Panc1 (cell line): ENCODE data around the gene ZNF609.

Experiments
- POLR2AphosphoS5 ChIP-seq: IDR thresholded peaks from 2 replicates; pipeline ENCODE4 v1.6.1; 2012; ENCODE audit warnings: mild to moderate bottlenecking, low read depth, low read length, moderate library complexity
- REST ChIP-seq, 2 experiments: IDR thresholded peaks; 2 replicates each; pipeline ENCODE4 v1.6.1; 2011 to 2012; ENCODE audit warnings: low read depth in 2 of 2, control low read depth in 1 of 2, low read length in 1 of 2, mild to moderate bottlenecking in 1 of 2, moderate library complexity in 1 of 2; ENCODE audit not compliant: insufficient read depth in 1 of 2
- SIN3A ChIP-seq: IDR thresholded peaks from 2 replicates; pipeline ENCODE4 v1.6.1; 2012; ENCODE audit warnings: low read depth, mild to moderate bottlenecking, low read length, moderate library complexity, borderline replicate concordance; ENCODE audit not compliant: insufficient read depth
- TF ChIP-seq, protein P1 (sequence below): fragments of 450-650 bp; IDR thresholded peaks from 2 replicates; pipeline ENCODE4 v1.5.1; 2017; ENCODE audit warnings: mild to moderate bottlenecking

DNA sequence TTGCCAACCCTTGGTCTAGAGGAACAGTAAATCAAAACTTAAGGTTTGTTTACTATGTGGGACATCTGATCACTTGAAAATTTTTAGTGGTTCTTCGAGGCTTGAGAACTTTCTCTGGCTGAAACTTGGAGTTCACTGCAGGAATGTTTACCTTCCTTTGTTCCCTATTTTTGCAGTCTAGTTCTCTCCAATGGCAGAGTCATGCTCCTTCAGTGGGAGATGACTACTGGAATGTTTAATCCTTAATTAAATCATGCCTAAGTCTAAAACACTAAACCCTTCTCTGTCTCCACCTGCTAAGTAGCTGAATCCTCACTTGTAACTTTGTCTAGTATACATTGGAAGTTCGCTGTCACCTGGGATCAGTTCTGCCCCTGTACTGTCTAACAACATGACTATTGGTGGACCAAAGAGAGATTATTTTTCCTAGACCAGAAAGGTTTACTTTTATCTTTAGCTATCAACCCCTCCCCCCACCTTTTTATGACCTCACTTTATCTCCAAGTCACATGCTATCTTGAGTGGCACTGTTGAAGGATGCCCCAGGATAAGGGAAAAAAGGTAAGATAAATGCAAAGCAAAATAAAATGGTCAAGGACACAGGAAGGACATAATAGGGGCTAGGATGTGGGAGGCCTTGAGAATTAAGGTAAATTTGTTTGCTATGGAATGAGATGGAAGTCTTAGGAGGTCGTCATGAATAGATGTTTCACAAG lies 1.2 kb upstream of the ZNF609 start:
- TF ChIP-seq, protein P1, sequence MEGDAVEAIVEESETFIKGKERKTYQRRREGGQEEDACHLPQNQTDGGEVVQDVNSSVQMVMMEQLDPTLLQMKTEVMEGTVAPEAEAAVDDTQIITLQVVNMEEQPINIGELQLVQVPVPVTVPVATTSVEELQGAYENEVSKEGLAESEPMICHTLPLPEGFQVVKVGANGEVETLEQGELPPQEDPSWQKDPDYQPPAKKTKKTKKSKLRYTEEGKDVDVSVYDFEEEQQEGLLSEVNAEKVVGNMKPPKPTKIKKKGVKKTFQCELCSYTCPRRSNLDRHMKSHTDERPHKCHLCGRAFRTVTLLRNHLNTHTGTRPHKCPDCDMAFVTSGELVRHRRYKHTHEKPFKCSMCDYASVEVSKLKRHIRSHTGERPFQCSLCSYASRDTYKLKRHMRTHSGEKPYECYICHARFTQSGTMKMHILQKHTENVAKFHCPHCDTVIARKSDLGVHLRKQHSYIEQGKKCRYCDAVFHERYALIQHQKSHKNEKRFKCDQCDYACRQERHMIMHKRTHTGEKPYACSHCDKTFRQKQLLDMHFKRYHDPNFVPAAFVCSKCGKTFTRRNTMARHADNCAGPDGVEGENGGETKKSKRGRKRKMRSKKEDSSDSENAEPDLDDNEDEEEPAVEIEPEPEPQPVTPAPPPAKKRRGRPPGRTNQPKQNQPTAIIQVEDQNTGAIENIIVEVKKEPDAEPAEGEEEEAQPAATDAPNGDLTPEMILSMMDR, result no peak
- no peak for TF ChIP-seq REST (IDR thresholded peaks at IDR 0.05; ENCODE audit: insufficient read depth in 1 of 2, low read depth in 2 of 2, low read length in 1 of 2)
- TF ChIP-seq SIN3A, result no peak
- TF ChIP-seq POLR2AphosphoS5, result no peak
